AG10803 (cell line): ENCODE measurements around the gene PHLDA3.
A peak's percentile ranks its signal among the peaks of the same experiment; 100 is the strongest.

ENCODE experiments used
- DNase-seq: peaks from one replicate; pipeline ENCODE4 v3.0.0; 2010; ENCODE audit warnings: low read depth
- H3K4me3 ChIP-seq: 2 replicates; pipeline ENCODE4 v1.5.1; 2011; ENCODE audit warnings: mild to moderate bottlenecking, low read length, control low read depth
- TF ChIP-seq, protein P1 (sequence below): conservative IDR thresholded peaks from 2 replicates; pipeline ENCODE4 v1.5.1; 2011; ENCODE audit warnings: mild to moderate bottlenecking, low read length, control low read depth, inconsistent platforms

Gene PHLDA3

DNA sequence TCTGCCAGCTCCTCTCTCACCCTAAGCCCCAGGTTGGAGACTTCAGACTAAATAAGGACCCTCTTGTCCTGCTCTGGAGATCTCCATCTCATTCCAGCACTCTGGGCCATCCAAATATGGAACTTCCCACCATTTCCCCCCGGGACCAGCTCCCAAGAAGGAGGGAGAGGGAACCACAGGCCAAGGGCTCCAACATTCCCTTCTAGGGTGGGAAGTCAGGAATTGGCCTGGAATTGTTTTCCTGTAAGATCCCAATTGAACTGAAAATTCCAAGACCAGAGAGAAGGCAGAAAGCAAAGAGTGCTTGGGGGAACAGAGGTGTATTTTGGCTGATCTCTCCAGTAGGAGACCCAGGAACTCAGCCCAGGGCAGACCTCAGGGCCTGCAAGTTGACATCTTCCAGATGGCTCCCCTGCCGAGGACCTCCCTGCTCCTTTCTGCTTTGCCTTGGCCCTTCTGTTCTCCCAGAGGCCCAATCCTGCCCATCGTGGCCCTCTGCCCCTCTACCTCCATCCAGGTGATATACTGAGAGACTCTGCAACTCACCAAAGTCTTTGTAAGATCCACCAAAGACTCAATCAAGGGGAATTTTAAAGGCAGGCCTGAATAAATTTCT lies 23.0 kb upstream of the PHLDA3 start:
- TF ChIP-seq, protein P1, sequence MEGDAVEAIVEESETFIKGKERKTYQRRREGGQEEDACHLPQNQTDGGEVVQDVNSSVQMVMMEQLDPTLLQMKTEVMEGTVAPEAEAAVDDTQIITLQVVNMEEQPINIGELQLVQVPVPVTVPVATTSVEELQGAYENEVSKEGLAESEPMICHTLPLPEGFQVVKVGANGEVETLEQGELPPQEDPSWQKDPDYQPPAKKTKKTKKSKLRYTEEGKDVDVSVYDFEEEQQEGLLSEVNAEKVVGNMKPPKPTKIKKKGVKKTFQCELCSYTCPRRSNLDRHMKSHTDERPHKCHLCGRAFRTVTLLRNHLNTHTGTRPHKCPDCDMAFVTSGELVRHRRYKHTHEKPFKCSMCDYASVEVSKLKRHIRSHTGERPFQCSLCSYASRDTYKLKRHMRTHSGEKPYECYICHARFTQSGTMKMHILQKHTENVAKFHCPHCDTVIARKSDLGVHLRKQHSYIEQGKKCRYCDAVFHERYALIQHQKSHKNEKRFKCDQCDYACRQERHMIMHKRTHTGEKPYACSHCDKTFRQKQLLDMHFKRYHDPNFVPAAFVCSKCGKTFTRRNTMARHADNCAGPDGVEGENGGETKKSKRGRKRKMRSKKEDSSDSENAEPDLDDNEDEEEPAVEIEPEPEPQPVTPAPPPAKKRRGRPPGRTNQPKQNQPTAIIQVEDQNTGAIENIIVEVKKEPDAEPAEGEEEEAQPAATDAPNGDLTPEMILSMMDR: no peak
- H3K4me3 ChIP-seq: no peak overlapping the region
- no peak for DNase-seq

DNA sequence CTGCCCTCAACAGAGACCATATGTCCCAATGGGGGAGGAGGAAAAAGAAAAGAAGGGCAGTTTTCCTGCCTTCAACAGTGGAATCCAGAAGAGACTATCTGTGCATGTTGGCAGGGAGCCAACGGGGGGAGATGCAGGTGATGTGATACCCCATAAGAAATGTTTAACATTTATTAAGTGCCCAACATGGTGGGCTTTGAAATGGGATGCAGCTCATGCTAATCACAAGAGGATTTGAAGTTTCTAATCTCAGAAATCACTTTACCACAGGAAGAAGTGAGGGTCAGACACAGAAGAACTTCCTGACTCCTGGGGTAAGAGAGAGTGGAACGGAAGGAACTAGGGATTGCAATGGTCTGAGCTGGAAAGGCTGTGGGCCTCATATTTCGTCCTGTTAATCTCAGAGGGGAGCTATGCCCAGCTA lies 21.7 kb upstream of the PHLDA3 start:
- no peak overlapping the region for H3K4me3 ChIP-seq
- TF ChIP-seq, protein P1: no peak
- DNase-seq: no peak

DNA sequence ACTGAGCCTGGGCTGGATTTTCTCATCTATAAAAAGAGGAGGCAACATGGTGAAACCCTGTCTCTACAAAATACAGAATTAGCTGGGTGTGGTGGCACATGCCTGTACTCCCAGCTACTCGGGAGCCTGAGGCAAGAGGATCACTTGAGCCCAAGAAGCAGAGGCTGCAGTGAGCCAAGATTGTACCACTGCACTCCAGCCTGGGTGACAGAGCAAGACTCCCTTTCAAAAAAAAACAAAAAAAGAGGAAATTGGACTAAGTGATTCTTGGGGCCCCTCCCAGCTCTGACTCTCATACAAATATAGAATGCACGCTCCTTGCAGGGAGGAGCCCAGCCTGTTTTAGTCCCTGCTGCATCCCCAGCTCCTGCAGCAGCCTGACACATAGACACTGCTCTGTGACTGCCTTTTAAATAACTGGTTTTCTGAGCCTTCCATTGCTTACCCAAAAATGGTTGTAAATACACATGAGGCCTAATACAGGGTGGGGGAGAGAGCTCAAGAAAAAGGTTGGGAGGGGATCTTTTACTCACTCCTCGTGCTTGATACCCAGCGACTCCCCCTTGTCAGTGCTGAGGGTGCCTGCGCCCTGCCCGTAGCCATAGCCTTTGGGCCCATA lies 20.8 kb upstream of the PHLDA3 start:
- H3K4me3 ChIP-seq: no peak overlapping the region
- TF ChIP-seq, protein P1: no peak
- DNase-seq: no peak

DNA sequence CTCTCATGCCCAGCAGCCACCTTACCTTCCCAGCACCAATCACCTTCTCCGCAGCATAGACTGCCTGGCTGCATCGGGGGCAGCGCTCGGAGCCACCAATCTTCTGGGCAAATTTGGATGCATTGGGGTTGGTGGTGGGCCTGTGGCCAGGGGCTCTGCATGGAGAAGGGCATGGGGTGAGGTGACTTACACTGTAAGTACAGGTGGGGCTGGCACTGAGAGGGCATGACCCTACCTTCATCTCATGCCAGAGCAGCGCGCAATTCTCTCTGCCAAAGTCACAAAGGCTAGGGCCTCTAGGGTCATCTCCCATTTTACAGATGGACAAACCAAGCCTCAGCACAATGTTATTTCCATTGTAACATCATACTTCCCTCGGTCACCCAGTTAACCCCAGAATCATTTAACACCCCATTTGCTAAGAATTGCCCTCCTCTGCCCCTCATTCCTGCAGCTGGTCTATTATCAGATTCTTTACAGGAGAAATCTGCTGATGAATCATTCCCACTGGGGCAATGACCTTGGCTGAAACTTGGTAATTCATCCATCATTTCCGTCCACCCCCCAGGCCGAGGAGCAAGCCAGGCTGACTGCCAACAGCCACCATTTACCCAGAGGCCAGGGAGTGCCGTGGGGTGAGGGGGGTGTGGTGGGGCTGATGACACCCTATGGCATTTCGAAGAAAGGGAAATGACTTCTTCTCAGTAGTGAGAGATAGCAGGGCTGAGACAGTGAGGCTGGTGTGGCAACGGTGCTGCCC lies 20.0 kb upstream of the PHLDA3 start:
- H3K4me3 ChIP-seq: no peak overlapping the region
- TF ChIP-seq, protein P1: no peak
- peak; percentile 97 for DNase-seq

DNA sequence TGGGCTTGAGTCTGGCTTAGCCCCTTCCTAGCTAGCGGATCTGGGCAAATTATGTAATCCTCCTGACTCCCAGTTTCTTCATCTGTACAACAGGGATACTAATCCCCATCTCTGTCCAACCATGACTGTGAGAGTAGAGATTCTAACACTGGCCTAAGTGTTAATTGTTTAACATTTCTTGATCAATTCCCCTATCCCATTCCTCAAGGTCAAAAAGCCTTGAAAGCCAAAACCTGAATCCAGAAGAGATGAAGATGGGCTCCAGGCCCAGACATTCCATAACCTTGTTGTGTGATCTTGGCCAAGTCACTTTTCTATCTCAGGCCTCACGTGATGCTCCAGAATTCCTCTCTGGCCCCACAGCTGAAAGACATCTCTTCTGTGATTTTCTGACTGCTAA lies 18.8 kb upstream of the PHLDA3 start:
- TF ChIP-seq, protein P1: no peak
- peak; percentile 61 for DNase-seq
- no peak overlapping the region for H3K4me3 ChIP-seq

DNA sequence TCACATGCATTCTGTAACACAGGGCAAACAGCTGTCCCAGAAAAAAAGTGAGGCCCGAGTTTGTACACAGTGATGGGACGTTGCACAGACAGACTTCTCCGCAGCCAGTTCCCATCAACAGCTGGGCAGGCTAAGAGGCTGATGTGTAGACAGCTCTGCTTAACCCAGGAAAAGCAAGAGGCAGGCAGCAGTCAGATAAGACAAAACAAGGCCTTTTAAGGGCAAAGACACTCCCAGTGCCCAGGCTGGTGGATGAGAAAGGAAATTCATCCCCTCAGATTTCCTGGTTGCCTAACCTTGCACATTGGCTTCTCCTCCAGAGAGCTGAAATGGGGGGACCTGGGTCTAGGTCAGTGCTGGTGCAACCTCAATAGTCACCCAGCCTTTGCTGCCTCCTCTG lies 17.2 kb upstream of the PHLDA3 start:
- DNase-seq: no peak
- TF ChIP-seq, protein P1: no peak
- no peak overlapping the region for H3K4me3 ChIP-seq

DNA sequence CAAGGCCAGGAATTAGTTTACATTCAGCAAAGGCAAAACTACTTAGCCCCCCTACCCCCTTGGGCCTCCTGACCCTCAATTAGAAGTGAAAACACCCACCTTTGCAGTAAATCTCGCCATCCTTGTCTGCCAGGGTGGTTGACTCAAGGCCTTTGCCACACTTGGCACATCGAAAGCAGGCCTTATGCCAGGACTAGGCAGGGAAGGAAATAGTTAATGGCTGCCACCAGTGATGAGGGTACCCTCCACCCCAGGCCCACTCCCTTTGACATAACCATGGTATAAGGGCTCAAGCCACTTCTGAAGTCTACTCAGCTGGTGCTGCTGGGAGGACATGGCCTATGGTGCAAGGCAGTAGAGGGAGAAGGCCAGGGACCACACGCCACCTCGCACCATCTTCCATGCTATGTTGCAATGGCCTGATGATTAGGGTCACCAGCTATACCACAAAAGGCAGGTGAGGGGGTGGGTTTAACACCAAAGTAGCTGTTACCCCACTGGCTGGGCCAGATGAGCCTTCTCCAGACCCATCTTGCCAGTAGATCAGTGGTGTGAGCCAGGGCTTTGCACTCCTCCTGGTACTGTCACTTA lies 16.3 kb upstream of the PHLDA3 start:
- DNase-seq: no peak
- TF ChIP-seq, protein P1: no peak
- H3K4me3 ChIP-seq: no peak overlapping the region
